NCI-H1417 treated with DMSO at 0.1 percent for 48 hours (cell line): ENCODE data around the gene FBXL13.
A peak's percentile ranks its signal among the peaks of the same experiment; 100 is the strongest.
"Not testable (repeated sequence)": the region's sequence is repeated elsewhere in the genome, so short reads cannot be mapped to it uniquely, and the experiment has no call there.

Experiments
- DNase-seq: peaks from one replicate; lab custom pipeline; 2025; lab: John Stamatoyannopoulos, UW

Gene FBXL13

GRCh38 chr7:103074519-103075336 lies at the start of gene FBXL13, which contains the start of gene ARMC10:
FBXL13 (minus strand) TSS chr7:103074796.
ARMC10 (plus strand) TSS chr7:103075140; CDS start chr7:103075273, 133 bp downstream.
- DNase-seq, result peak; percentile 69

- no peak for DNase-seq
Observed at GRCh38 chr7:103123529-103123928, 48.9 kb upstream of the FBXL13 start.

GRCh38 chr7:103121641-103122040 lies 47.0 kb upstream of the FBXL13 start:
- no peak for DNase-seq

DNA sequence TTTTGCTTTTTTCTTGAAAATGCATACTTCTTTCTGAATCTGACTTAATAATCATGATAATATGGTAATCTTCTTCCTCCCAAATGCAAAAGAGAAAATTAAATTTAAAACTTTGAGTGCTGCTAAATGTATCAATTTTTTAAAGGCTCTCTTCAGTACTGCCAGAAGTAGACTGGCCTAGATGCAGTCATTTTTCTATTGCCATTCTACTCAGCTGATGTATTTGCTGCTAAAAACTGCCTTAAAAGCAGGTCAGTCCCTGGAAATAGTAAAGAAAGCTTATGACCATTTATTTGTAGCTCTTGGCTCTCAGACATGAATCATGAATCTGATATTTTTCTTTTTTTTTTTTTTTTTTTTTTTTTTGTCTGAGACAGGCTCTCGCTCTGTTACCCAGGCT lies 45.8 kb upstream of the FBXL13 start:
- DNase-seq, result no peak

GRCh38 chr7:103119791-103120291 lies 45.2 kb upstream of the FBXL13 start:
- no peak for DNase-seq

GRCh38 chr7:103117465-103117864 lies 42.9 kb upstream of the FBXL13 start:
- no peak for DNase-seq

- no peak for DNase-seq
Observed at GRCh38 chr7:103116991-103117390, 42.4 kb upstream of the FBXL13 start.

- no peak for DNase-seq
Observed at GRCh38 chr7:103116511-103116910, 41.9 kb upstream of the FBXL13 start.

- DNase-seq, result no peak
Observed at GRCh38 chr7:103115771-103116170, 41.2 kb upstream of the FBXL13 start.

GRCh38 chr7:103114576-103115008 lies 40.0 kb upstream of the FBXL13 start:
- DNase-seq, result no peak

DNA sequence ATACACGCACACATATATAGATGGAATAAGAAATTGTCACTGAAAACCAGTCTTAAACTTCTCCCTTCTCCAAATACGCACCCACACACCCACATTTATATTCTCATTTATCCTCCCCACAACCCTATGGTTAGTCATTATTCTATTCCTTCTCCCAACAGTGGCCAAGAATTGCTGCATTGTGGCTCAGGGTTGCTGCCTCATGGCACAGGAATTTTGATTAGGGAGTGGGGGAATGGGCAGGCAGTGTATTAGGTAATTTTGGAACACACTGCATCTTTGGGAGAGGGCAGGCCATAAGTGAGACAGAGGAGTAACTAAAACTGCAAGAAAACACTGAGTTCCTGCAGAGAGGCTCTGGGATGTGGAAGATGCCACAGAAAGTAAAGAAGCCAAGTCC lies 38.6 kb upstream of the FBXL13 start:
- DNase-seq, result no peak

- not testable (repeated sequence) for DNase-seq
Observed at GRCh38 chr7:103106703-103107070, 32.1 kb upstream of the FBXL13 start.

DNA sequence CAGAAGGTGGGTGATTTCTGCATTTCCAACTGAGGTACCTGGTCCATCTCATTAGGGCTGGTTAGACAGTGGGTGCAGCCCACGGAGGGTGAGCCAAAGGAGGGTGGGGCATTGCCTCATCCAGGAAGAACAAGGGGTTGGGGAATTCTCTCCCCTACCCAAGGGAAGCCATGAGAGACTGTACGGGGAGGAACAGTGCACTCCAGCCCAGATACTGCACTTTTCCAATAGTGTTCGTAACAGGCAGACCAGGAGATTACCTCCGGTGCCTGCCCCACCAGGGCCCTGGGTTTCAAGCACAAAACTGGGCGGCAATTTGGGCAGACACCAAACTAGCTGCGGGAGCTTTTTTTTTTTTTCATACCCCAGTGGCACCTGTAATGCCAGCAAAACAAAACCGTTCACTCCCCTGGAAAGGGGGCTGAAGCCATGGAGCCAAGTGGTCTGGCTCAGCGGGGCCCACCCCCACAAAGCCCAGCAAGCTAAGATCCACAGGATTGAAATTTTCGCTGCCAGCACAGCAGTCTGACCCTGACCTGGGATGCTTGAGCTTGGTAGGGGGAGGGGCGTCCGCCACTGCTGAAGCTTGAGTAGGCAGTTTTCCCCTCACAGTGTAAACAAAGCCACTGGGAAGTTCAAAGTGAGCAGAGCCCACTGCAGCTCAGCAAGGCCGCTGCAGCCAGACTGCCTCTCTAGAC lies 31.6 kb upstream of the FBXL13 start:
- DNase-seq, result no peak

DNA sequence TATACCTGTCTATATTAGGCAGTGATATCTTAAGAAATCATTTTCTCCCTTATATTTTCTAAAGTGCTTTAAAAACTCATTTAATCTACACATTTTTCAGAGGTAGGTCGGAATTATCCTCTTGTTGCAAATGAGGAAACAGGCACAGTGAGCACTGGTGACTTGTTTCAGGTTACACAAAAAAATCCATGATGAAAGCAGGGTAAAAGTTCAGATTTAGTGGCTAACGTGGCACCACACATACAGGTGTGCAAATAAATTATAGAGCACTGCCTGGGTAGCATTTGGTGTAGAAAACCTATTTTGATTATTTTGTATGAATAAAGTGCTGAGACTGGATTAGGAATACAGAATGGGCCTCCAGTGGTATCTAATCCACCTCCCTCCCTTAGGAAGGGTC lies 26.9 kb upstream of the FBXL13 start:
- no peak for DNase-seq

DNA sequence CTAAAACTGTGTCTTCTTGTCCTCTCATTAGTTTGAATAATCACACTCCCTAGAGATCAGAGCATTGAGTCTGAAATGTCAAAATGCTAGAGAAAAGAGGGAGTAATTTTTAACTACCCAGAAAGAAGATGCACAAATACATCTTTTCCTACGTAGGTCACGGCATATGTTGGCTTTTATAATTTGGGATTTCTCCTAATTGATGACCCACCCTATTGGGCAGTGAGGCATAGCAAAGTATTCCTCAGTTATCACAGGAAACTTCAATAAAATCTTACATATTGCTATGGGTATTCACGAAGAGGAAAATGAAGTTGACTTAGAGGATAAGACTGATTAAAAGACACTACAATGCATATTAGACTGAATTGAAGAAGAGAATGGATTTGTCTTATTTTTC lies 25.8 kb upstream of the FBXL13 start:
- DNase-seq, result no peak

GRCh38 chr7:103097041-103097440 lies 22.4 kb upstream of the FBXL13 start:
- no peak for DNase-seq

DNA sequence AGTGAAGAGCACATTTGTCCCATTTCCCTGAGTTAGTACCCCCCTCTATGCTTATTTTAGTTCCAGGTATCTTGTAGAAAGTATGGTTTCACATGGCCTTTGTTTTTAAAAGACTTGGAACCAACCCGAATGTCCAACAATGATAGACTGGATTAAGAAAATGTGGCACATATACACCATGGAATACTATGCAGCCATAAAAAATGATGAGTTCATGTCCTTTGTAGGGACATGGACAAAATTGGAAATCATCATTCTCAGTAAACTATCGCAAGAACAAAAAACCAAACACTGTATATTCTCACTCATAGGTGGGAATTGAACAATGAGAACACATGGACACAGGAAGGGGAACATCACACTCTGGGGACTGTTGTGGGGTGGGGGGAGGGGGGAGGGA lies 21.0 kb upstream of the FBXL13 start:
- DNase-seq, result not testable (repeated sequence)

DNA sequence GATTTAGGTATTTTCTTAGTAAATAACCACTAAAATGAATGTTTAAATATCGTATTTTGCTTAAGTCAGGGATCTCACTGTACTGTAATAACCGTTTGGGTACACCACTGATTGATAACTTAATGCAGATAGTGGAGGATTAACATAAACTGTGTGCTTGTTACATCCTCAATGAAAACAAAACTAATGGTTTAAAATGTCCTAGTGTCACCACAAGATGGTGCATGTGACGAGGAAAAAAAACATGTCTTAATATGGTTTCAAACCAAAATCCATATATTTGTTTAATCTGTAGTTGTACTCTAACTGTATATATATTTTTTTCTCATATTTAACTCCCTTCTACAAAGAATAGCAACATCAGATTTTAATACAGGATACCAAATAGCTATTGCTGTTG lies 19.5 kb upstream of the FBXL13 start:
- DNase-seq, result no peak

GRCh38 chr7:103093429-103093828 lies 18.8 kb upstream of the FBXL13 start:
- DNase-seq, result no peak

DNA sequence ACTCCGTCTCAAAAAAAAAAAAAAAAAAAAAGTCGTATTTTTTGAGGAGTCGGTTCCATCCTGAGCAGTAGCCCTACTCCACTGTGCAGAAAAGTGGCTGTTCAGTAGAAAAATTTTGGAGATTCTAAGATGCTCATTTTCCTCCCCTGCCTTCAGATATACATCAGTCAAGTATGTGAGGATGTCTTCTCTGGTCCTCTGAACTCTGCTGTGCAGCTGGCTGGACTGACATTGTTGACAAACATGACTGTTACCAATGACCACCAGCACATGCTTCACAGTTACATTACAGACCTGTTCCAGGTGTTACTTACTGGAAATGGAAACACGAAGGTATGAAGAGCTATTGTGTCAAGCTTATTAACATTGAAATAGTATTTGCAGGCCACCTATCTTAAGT lies 17.7 kb upstream of the FBXL13 start:
- not testable (repeated sequence) for DNase-seq

DNA sequence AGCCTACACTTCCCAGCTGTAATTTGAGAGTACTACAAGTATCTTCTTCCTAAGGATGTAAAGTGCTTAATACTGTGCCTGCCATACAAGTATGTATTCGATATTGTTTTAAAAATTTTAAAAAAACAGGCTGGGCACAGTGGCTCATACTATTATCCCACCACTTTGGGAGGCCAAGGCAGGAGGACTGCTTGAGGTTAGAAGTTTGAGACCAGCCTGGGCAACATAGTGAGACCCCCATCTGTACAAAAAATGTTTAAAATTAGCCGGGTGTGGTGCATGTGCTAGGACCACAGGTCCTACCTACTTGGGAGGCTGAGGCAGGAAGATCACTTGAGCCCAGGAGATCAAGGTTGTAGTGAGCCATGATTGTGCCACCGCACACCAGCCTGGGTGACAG lies 8.6 kb upstream of the FBXL13 start:
- no peak for DNase-seq

GRCh38 chr7:103082497-103082896 lies 7.9 kb upstream of the FBXL13 start:
- DNase-seq, result no peak

GRCh38 chr7:103080923-103081322 lies 6.3 kb upstream of the FBXL13 start:
- no peak for DNase-seq
